Endometrium (tissue), 2 donors: ENCODE measurements around the gene EIF4G2.

ENCODE experiments used
- FAIRE-seq: peaks from 2 replicates; lab custom pipeline; 2012; peaks lifted over from hg19 to GRCh38; lab: Jason Lieb, UNC
- donor health status: control.
- donor health status: control.

EIF4G2 gene

DNA sequence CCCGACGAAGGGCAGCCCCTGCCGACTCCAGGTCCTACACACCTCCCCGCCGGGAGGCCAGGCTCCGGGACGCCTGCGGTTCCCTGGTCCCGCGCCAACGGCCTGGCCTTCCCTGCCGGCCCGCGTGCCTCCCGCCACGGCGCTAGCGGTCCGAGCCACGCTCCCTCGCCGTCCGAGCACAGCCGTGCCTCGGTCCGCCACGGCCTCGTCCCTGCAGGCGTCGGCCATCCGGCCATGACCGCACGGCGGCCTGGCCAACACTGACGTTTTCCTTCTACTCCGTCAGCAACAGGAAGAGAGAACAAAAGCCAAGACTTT lies 532 bp downstream of the EIF4G2 start:
- FAIRE-seq, result no peak

DNA sequence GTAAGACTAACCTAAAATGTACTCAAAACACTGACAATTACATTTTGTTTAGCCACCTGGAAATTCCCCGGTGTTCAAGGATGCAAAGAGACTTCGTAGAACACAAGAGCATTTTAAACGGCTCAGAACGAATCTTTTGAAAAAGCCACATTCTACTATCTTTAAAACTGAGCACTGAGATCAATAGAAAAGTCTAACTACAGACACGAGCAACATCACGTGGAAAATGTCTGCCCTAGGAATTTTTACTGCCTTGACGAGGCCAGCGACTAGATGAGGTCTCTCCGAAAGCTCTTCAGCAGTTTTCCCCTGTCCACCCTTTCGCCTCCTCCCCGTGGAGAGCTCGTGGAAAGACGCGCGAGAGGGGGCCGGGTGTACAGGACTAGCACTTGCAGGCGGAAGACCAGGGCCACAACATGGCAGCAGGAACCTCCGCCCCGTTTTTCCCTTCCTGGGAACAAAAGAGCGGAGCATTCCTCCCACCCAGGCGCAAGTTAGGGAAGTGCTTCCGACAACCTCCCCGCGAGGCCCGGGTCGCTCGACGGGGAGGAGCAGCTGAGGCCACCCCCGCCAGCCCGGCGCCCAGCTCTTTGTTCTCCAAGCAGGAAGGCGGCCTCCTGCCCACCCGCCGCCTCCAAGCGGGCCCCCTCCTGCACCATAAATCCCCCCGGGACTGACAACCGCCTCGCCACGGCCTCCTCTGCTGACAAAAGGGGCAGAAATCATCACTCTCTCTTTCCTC lies 1.1 kb downstream of the EIF4G2 start:
- FAIRE-seq, result no peak

DNA sequence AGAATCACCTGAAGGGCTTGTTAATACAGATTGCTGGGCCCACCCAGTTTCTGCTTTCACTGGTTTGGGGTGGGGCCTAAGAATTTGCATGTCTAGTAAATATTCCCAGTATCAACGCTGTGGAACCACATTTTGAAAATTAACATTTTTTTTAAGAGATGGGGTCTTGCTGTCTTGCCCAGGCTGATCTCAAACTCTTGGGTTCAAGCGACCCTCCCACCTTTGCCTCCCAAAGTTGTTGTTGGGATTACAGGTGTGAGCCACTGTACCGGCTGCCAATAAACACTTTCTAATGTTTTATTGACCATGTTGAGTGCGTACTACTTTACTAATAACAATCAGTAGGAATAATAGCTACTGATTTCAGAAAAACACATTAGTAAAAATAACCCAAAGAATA lies 2.5 kb downstream of the EIF4G2 start:
- FAIRE-seq, result no peak

DNA sequence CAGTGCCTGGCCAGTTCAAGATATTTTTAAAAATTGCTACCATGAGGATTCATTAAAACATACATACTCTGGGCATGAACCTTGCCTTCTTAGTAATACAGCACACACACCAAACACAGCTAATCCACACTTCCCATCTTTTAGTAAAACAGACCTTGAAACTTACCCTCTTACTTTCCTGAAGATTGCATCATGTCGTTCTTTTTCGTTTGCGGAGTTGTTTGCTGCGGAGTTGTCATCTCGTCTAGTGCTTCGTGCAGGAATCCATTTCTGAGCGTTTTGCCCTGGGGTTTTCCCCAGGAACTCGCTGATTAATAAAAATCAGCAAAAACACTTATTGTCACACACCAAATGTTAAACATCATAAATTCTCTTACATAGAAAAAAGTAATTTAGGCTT lies 3.0 kb downstream of the EIF4G2 start:
- FAIRE-seq, result no peak

DNA sequence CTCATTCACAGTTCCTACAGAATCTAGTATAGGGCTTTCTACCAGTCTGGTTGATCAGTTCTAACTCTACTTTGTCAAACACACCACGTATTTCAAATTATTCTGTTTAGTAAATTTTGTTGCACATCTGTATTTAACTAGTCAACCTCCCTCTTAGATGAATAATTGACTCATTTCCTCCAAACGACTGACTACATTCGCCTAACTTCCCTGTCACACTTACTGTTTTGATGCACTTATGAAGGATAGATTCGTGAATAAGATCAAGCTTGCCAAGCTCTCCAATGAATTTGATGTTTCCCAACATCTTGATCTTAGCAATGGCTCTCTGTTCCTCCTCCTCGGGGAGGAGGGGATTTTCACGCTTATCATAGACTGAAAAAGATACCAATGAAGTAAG lies 5.0 kb downstream of the EIF4G2 start:
- no peak for FAIRE-seq

DNA sequence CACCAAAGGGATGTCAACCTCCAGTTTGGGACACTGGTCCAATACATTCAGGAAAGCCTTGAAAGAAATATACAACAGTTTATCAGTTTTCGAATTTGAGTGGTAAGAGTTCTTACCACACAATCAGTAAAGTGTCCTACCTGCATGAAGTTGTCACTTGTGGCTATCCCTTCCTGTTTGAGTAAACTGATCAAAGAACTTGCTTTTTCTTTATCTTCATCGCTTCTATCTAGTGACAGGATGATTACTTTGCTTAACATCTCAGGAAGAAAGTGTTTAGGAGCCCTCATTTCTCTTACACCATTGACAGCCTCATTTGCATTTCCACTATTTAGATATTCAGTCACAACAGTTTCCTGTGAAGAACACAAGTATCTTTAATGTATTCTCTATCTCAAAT lies 8.4 kb downstream of the EIF4G2 start:
- no peak for FAIRE-seq

DNA sequence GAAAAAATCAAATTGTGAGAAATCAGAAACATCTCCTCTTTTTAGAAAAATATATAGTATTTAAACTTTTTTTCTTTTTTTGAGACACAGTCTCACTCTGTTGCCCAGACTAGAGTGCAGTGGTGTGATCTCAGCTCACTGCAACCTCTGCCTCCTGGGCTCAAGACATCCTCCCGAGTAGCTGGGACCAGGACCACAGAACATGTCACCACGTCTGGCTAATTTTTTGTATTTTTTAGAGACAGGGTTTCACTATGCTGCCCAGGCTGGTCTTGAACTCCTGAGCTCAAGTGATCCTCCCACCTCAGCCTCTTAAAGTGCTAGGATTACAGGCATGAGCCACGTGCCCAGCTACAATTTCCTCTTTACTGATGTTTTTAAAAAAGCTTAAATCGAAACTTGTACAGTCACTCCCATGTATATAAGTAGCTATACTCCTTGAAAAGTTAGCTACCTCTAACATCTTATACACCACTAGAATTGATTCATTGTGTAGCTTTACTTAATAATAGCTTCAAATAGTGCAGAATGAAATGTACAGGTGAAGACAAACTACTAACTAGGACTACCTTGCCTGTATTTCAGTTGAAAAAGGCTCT lies 10.3 kb downstream of the EIF4G2 start:
- no peak for FAIRE-seq

DNA sequence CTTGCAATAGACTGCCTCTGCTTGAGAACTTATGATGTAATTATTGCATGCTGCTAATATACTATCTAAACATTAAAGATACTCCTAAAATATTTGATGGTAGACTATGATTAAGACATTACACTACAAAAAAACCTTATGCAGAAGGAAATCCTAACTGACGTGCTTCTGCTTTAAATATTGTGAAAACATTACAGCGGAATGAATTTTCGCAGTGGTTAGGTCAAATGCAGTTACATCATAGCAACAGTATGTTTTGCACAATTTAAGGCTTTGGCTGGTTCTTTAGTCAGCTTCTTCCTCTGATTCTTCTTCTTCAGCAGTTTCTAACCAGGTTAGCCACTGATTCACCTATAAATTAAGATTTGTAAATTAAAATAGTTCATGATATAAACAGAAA lies 11.2 kb downstream of the EIF4G2 start:
- FAIRE-seq, result no peak

DNA sequence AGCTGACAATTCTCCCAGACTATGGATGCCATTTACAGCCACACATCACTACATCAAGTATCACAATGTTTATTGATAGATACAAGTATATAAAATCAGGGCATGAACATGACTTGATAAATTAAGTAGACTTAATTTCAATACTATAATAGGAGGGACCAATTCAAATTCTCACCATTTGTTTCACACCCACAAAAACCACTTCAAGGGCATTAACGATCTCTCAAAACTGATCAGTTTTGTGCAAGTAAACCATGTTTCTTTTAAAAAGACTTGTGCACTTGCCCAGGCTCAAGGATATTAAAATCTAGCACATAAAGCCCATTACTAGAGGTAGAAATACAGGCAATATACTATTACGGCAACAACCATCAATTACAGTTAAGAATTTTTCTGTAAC lies 11.7 kb downstream of the EIF4G2 start:
- FAIRE-seq, result no peak

DNA sequence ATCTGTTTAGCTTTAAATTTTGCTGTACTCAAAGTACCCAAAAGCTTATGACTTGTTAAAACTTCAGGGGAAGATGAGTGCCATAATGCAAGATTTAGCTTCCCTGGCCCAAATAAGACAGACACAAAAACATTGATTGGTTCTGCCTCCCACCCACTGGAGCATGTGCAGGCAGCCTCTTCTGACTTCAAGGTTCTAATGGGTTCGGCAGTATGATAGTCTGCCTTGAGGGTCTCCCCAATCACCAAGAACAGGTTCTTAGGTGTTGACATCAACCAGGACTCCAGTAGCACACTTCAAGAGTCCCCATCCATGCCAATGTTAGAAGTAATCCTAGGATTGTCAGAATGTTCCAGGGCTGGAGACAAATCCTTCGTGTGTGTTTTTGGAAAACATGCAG lies 12.5 kb downstream of the EIF4G2 start:
- no peak for FAIRE-seq

DNA sequence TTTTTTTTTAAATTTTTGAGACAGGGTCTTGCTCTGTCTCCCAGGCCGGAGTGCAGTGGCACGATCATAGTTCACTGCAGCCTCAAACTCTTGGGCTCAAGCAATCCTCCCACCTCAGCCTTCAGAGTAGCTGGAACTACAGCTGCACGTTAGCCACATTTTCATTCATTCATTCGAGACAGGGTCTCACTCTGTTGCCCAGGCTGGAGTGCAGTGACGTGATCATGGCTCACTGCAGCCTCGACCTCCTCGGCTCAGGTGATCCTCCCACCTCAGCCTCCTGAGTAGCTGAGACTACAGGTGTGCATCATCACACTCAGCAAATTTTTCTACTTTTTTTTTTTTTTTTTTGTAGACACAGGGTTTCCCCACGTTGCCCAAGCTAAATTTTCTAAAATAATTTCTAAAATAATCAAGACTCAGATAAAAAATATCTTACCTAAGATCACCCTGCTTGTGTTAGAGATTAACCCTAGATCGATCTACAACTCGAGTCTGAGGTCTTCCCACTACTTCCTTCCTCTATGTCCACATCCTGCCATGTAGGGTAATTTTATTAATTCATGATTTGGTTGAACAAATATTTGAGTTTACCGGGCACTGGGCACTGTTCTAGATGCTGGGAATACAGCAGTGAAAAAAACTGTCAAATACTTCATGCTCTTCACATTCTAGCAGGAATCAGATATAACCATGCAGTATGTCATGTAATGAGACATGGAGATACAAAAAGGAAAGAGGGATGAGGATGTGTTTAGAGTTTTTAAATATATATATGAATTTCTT lies 15.1 kb downstream of the EIF4G2 start:
- FAIRE-seq, result no peak

DNA sequence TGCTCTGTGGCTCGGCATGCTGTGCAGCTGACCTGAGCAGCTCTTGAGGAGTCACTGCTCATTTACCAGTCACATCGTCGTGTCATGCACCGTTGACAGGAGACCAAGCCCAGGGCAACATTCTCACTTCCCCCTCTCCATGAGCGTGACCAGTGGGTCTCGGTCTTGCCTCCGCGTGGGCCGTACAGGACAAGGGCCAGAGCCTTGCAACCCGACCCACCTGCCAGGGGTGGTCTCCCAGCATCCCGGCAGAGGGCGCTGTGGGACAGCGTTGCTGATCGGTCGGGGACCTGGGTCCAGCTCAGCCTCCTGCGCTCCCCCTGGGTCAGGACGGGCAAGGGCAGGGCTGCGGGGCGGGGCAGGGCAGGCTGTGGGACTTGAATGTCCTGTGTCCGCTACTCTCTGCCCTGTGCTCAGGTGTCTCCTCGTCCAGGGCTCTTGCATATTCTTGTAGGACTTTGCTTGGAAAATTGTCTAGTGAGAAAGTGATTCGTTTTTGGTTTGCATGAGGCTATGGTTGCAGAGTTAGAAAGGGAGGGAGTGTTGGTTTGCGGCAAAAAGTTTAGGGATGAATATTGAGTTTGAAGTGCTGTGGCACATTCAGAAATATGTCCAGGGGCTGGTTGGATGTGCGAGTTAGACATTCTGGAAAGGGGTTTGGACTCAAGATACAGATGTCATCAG lies 16.2 kb downstream of the EIF4G2 start:
- FAIRE-seq, result no peak

DNA sequence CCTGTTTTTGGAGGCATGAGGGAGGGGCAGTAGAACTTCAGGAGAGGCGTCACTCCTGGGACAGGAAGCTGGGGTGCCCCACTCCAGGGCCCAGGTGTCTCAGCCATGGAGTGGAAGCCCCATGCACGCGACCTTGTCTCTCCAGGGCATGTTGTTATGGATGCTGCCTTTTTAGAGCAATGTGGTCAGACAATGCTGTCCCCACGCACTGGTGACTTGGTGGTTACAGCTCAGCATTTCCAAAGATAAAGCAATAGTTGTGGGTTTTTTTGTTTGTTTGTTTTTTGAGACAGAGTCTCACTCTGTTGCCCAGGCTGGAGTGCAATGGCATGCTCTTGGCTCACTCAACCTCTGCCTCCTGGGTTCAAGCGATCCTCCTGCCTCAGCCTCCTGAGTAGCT lies 22.3 kb downstream of the EIF4G2 start:
- no peak for FAIRE-seq

DNA sequence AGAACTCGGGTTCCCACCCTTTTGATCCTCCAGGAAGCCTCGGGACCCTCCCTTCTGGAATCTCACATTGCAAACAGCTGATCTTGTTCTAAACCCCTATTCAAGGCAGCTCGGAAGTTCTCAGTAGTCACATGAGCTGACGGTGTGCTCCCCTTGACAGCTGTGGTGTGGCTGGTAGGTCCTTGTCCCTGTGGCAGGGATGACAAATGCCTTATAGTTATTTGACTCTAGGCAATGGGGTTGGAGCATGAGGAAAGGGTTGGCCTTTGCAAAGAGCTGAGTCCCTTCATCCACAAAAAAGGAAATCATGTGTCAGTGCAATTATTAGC lies 23.6 kb downstream of the EIF4G2 start:
- no peak for FAIRE-seq

DNA sequence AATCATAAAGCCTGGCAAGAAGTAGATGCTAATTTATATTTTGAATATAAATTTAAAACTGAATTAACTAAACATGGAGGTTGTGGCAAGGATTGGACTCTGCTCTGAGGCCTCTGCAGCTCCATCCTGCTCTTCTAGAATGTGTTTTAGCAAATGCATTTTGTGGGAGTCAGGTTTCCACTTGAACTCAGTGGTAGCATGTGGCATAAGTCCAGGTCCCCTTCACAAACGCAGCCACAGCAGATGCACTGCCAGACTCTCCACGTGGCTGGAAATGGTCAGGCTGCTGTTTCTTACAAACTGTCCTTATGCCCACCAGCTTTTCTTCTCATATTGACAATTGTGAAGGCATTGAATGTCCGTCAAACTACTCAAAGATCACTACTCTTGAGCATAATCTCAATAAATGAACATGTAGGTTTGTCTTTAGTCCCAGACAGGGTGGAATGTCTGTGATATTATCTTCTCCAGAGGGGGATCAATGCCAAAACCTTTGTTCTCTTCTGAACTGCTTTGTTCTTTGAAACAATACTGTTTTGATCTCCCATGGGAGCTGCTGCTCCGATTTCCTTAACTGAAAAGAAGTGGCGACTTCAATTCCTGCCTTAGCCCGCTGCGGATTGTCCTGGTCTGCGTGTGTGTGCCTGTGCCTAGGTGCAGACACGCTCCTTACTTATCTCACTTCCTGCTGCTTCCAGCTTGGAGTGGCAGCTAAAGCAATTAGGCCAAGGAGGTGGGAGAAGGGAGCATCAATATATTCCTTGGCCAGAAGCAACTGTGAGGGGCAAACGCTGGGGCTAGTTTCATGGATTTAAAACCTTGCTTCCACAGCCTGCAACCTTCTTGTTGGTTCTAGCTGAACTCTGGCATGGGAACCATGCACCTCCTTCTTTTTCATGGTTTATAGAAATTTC lies 24.2 kb downstream of the EIF4G2 start:
- FAIRE-seq, result no peak

DNA sequence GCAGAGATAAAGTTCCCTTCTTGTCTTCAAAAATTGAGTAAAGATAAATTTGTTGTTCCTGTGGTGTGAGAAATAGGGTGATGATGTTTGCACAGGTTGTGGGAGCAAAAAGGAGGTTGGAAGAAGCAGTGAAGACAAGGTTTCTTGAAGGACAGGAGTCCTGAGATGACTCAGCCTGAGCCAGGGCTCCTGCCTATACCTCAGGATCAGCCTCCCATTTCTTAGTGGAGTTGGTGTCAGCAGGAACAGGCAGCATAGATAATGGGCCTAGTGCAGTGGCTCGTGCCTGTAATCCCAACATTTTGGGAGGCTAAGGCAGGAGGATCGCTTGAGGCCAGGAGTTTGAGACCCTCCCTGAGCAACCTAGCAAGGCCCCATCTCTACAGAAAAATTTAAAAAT lies 28.7 kb downstream of the EIF4G2 start:
- no peak for FAIRE-seq

DNA sequence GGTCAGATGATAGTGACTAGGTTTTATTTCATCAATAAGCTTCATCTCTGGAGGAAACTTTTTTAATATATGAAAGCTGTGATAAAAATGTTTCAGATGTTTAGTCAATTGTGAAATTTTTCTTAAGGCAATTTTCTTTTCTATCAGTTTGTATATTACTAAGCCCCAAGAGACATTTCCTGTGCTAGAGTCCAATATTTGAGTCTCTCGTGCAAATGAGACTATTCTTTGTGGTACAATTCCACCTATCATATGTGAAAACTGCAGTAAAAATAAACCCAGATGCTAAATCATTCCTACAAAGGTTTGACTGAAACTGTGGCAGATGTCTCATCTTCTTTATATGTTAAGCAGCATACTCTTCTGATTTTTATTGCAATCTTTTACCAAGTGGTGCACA lies 29.6 kb downstream of the EIF4G2 start:
- no peak for FAIRE-seq

DNA sequence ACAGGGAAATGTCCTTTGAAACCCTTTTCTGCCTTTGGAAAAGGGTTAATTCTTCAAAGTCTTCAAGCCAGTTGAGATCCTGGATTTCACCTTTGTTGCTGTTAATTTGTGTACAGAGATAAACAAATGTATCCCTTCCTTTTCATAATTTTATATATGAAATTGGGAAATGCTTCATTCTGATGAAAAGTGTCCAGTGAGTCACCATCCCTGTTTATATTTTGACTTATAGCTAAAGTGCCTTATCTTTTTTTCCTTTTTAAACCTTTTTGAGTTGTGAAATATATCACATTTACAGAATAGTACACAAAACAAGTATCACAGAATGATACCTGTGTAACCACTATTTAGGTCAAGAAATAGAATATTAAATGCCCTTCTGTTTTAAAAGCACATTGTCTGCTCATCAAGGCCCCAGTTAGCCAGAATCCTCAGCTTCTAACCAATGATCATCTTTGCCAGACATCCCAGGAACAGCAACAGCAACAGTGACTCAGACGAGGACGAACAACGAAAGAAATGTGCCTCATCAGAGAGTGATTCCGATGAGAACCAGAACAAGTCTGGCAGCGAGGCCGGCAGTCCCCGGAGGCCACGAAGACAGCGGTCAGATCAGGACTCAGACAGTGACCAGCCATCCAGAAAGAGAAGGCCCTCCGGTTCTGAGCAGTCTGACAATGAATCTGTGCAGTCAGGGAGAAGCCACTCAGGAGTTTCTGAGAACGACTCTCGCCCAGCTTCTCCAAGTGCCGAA lies 30.3 kb downstream of the EIF4G2 start:
- no peak for FAIRE-seq

DNA sequence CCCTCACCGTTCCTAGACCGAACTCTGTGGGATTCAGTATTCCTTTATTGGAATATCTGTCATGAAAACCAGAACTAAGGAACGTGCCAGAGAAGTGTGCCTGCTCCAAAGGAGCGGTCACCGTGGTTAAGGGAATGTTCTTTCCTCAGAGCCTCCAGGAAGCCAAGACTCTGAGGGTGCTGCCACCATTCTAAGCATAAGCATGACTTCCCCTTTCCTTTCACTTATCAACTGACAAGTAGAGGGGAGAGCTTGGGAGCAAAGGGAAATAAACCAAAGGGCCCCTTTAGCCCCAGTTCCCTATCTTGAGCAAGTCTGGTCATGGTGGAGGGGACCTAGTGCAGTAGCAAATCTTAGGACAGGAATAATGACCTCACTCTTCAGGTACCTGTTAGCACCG lies 30.9 kb downstream of the EIF4G2 start:
- FAIRE-seq, result no peak

DNA sequence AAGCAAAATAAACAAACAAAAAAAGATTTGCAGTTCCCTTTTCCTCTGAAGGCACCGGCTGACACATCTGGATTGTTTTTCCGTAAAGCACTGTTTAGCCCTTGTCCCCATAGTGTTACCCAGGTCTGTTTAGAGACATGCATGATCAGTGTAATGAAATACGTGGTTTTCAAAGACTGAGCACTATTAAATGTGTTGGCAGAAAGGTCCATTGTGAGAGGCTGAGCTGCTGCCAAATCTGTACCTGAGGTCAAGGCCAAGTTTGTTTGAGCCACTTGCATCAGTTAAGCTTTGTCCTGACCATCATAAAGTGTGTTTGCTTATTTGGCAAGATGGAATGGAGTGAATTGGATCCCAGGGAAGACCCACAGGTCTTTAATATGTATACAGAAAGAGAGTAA lies 31.3 kb downstream of the EIF4G2 start:
- FAIRE-seq, result no peak

DNA sequence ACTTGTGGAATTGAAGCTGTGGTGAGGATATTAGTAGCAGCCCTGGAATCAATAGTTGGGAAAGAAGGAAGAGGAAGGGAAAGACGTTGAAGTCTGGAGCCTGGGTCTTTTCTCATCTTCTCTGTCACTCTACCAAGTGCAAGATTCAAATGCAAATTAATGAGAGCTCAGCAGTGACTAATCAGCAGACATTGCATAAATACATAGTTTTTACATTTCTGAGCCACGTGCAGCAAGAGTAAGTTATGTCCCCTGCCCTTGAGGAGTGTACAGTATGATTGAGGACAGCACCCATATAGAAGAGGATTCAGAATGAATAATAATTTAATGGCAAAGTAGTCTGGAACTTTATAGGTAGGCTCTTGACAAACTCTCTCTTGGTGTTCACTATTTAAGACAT lies 33.9 kb downstream of the EIF4G2 start:
- FAIRE-seq, result no peak
